Measurements from ENCODE around the gene ASIC3.

DNA sequence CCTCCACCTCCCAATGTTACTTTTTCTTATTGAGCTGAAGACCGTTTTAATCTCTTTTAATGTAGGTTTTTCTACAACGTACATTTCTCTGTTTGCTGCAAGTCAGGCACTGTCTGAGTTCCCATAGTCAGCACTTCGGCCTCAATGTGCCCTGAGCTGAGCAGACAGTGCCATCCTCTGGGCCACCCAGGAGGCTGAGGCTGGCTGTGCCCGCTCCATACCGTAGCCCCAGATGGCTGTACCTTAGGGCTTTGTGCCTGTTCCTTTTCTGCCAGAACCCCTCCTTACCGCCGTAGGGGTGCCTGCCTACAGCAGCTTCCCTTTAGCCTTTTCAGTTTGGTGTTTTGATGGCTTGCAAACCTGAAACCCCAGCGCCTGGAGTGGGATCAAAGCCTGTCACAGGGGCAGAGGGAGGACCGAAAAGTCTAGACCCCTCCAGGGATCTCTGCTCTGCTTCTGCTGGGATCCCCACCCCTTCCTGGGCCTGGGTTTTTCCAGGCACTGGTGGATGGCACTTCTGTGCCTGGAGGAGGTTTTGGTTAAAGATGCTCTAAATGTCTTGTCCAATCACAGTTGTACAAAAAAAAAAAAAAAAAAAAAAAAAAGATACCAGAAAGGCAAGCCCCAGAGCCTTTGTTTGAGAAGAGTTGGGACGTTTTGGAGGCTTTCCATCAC, 46.9 kb downstream of the ASIC3 start:
- TF ChIP-seq EZH2 (IDR thresholded peaks at IDR 0.05; ENCODE audit: insufficient read depth, poor library complexity, severe bottlenecking) (no peak), EZH2phosphoT487 (IDR thresholded peaks at IDR 0.05; ENCODE audit: insufficient read depth, low read depth) (no peak)

All from GM23248 (cell line).